OCI-M1 (cell line): Measurements from ENCODE around the gene AFAP1L2.
"Not testable (repeated sequence)": the region's sequence is repeated elsewhere in the genome, so short reads cannot be mapped to it uniquely, and the experiment has no call there.

Experiments used
- DNase-seq: peaks from one replicate; lab custom pipeline; 2025; lab: John Stamatoyannopoulos, UW

Gene AFAP1L2

GRCh38 chr10:114359041-114359952 lies 45.0 kb downstream of the AFAP1L2 start:
- DNase-seq, result no peak

DNA sequence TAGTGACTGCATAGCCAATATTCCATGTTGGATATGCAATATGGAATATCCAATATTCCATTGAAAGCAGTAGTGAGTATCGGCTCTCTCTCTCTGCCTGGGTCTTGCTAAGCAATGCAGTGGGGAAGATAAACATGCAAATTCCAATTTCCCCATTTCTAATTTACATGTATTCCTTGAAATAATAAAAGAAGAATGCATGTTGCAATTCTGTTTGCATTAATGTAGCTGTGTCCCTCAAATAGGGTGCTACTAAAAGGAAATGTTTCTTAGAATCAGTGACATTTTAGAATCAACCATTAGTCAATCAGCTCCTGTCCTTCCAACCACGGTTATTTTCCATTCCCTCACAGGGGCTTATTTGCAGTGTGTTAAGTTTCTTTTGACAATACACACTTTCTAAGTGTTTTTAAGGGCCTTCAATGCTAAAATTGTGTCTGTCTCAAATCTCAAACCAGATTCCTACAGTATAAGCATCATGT lies 46.7 kb downstream of the AFAP1L2 start:
- no peak for DNase-seq

DNA sequence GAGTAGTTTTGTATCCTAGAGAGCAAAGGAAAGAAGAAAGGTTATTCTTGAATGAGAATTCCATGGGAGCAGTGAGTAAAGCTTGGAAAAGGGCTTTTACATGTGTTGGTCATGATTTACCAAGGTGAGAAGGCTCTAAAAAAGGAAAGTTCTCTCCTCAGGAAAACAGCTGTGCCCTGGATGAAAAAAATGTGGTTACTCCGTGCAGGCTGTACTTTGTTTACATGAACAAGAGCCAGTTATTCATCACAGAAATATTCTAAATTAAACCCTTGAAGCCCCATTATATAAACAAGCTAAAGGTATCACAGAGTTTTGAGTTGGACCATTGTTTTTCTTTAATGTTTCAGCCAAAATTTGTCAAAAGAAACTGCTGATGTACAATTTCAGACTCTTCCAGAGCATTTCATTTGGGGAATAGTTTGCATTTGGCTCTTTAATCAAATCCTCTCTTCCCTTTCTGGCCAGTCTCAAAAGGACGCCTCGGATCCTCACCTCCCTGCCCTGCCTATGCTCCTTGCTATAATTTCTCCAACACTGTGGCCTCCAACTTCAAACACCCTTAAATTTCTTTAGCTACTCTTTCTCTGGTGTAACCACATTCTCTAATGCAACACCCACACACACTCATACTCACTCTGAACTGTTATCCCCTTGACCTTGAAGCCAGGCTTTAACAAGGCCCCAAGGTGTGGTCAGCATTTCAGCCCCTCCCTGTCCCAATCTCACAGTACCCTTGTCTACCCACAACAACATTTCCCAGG lies 47.4 kb downstream of the AFAP1L2 start:
- DNase-seq, result no peak

- no peak for DNase-seq
Measured at GRCh38 chr10:114356126-114356525, 48.2 kb downstream of the AFAP1L2 start.

GRCh38 chr10:114353383-114353782 lies 50.9 kb downstream of the AFAP1L2 start:
- no peak for DNase-seq

DNA sequence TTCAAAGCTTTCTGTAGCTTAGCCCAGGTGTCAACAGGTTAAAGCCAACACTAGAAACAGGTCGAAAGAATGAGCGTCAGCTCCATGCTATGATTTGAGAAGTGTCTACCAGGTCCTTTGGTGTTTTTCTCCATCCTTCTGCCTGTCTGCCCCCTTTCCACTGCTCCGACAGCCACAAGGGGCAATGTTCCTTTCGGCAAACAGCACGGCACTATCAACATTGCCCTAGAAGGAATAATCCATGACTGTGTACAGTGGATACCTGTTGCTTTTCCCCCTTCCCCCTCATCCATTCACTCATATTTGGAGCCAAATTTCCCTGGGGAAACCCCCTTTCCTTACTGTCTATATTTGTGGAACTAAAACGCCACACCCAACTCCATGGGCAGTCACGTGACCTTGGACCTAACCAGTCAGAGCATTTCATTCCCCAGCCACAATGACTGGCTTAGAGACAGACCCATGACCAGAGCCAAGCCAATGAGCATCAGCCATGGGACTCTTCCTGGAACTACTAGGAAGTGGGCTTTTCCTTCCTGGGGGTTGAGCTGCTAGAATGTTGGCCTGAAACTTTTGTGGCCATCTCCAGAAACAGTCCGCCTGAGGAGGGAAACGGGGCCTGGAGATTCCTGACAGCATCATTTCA lies 51.5 kb downstream of the AFAP1L2 start:
- peak; percentile 11 for DNase-seq

DNA sequence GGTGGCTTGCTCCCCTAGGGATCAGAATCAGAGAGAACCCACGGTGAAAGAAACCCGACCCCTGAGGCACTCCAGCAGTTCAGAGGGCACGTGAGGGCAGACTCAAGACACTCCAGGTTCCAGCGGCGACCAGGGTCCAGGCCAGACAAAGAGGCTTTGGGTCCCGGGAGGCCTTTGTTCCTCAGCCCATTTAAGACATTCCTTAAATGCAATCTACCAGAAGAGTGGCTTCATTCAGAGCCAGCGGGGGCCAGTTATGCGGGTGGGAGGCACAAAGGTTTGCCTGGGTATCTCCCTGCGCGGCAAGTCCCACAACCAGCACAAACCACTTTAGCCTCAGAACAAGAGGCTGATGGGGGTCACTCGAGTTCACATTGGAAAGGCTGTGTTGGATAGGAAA lies 53.6 kb downstream of the AFAP1L2 start:
- DNase-seq, result no peak

DNA sequence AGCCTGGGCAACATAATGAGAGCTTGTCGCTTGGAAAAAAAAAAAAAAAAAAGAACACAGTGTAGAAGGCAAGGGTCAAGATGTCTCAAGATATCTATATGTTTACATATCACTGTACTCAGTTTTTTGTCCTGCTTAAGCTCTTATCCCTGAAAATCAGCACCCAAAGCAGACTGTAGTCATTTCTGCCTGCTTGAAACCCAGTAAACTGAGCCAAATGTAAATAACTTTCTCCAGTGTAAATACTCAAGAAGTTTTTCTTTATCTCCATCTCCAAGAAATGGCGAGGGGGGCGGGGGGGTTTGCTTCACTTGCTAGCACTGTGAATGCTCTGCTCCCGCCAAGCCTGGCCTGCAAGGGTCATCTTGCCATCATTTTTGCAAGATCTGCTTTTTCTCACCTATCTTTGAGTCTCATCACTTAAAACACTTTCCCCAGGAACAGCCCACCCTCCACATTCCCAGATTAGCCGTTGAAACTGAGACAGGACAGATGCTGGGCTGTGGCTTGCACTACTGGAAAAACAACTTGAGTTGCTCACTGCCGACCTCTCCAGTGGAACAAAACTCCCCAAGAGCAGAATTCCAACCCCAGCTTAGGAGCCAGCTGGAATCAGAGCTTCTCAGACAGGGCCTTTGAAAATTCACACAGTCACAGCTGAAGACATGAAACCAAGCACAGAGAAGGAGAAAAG lies 54.6 kb downstream of the AFAP1L2 start:
- no peak for DNase-seq

GRCh38 chr10:114349071-114349470 lies 55.2 kb downstream of the AFAP1L2 start:
- not testable (repeated sequence) for DNase-seq

DNA sequence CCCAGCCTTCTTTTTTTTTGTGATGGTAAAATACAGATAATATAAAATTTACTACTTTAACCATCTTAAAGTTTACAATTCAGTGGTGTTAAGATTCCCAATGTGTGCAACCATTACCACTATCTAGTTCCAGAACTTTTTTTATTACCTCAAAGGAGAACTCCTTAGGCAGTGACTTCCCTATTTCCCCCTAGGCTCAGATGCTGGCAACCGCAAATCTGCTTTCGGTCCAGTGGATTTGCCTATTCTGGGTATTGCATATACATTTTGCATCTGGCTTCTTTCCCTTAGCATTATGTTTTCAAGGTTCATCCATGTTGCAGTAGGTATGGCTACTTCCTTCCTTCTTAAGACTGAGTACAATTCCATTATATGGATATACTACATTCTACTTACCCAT lies 56.5 kb downstream of the AFAP1L2 start:
- no peak for DNase-seq

- DNase-seq, result no peak
Measured at GRCh38 chr10:114347241-114347640, 57.1 kb downstream of the AFAP1L2 start.

DNA sequence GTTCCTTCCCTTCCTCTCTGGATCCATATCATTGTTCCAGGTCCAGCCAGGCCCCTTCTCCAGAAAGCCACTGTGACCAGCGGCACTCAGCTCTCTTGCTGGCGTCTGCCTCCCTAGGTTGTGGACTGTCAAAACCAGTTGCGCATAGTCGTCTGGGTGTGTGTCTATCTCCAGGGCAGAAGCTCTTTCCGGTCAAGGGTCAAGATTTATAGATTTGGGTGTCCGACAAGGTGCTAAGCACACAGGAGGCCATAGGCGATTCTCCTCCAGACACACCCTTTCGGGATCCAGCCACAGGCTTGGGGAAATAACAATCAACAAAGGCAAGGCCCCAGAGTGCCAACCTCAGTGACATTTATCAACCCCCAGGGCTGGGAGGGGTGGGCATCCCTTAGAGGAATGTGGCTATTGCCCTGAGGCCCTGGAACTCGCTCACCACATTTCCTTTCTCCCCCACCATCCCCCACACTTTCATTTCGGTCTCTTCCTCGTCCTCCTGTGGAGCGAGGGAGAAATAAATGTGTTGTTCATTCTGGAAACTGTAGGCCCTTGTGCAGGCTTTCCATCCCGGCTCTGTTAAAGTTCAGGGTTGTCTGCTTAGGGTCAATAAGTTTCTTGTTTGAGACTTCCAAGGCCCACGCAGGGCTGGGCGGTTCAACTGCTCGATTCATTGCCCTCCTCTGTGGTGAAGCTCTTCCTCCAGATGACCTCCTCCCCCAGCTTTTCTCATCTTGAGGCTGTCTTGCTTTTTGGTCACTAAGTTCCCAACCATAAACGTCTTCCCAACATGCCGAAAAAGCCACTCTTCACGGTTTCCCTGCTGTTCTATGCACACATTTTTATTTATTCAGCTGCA lies 57.9 kb downstream of the AFAP1L2 start:
- DNase-seq, result no peak

DNA sequence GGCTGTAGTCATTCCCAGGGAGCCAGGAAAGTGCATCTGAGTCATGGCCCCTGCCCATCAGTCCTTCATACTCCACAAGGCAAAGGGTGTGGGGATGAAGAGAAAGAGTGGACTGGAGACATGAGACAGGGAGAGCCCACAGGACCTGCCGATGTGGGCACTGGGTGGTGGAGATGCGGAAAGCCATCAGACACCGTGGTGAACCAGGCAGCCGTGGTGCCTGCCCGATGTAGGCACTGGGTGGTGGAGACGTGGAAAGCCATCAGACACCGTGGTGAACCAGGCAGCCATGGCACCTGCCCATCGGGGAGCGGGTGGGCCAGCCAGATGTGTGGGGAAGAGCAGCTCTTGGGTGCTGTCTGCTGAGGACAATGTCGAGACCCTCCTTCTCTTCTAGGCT lies 58.6 kb downstream of the AFAP1L2 start:
- no peak for DNase-seq

- no peak for DNase-seq
Measured at GRCh38 chr10:114343623-114344505, 60.4 kb downstream of the AFAP1L2 start.

DNA sequence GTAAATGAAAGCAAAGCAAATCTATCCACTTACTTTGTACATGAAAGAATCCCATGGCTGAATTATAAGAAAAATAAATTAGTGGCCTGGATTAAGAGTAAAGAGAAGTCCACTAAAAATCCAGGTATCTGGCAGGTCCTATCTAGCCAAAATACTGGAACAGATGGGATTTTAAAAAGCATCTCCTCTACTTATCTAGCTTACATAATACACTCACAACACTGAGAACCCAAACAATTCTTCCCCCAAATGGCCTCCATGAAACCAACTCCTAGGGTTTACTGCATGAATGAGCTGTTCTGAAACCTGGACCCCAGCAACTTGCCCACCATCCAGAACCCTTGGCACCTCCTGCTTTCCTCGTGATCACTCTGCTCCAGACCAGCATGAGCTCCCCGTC lies 61.3 kb downstream of the AFAP1L2 start:
- no peak for DNase-seq

- no peak for DNase-seq
Measured at GRCh38 chr10:114340816-114341215, 63.5 kb downstream of the AFAP1L2 start.

- DNase-seq, result no peak
Measured at GRCh38 chr10:114337510-114338462, 66.5 kb downstream of the AFAP1L2 start.

DNA sequence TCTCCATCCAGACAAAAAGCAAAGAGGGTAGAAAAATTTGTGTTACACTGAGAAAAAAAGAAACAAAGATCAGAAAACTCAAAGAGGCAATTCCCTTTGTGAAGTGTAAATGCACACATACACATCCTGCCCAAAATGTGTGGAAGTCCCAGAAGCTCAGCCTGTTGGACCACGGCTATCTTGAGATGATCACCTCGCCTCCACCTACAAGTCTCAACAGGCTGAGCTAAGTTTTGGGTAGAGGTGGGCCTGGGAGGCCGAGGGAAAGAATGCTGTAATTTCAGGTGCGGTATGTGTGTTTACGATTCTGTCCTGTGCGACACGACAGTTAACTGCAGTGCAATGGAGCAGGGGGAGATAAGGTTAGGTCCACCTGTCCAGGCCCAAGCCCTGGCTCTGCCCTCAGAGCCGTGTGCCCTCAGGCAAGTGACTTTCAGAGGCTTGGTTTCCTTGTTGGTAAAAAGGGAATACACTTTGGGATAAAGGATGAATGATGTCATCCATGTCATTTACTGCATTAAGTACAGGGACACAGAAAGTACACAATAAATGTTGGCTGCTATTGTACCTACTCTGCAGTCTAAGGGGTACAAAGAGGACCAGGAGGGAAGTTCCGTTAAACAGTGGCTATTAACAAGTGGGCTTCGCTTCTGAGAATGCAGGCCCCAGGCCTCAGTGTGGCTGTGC lies 67.3 kb downstream of the AFAP1L2 start:
- DNase-seq, result no peak
